HG03039 (cell line): Measurements from ENCODE around the gene TEDC2.
"Not testable (repeated sequence)": the region's sequence is repeated elsewhere in the genome, so short reads cannot be mapped to it uniquely, and the experiment has no call there.

Experiments
- ATAC-seq: cut with Tn5 transposase; IDR thresholded peaks from one replicate; pipeline ENCODE4 v1.9.1; 2021; ENCODE audit warnings: mild to moderate bottlenecking, moderate library complexity; ENCODE audit not compliant: unreplicated experiment

TEDC2 gene

GRCh38 chr16:2437032-2437790, 22.7 kb upstream of the TEDC2 start:
- ATAC-seq, result no peak

DNA sequence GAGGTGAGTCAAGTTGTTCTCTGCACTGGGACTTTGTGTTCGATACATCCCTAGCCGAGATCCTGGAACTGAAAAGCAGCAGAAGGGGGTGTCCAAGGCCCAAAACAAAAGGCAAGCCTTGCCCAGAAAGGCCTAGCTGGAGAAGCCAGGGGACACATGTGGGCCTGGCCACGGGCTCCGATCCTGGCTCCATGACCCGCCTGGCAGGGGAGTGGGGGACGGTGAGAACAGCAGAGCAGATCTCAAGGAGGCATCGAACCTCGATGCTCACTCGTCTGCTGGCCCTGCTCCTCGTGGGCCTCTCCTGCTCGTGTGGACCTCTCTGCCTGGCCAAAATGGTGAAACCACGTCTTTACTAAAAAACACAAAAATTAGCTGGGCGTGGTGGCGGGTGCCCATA, 21.8 kb upstream of the TEDC2 start:
- ATAC-seq, result no peak

GRCh38 chr16:2439598-2439997, 20.3 kb upstream of the TEDC2 start:
- ATAC-seq, result no peak

DNA sequence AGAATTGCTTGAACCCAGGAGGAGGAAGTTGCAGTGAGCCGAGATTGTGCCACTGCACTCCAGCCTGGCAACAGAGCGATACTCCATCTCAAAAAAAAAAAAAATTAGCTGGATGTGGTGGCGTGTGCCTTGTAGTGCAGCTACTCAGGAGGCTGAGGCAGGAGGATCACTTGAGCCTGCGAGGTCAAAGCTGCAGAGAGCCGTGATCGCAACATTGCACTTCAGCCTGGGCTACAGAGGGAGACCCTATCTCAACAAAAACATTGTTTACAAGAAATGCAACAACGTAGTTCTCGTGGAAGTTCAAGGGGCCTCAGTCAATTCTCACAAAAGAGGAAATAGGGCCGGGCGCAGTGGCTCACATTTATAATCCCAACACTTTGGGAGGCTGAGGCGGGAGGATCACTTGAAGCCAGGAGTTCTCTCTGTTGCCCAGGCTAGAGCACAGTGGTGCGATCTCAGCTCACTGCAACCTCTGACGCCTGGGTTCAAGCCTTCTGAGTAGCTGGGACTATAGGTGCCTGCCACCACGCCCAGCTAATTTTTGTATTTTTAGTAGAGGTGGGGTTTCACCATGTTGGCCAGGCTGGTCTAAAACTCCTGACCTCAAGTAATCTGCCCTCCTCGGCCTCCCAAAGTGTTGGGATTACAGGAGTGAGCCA, 18.6 kb upstream of the TEDC2 start:
- not testable (repeated sequence) for ATAC-seq

- ATAC-seq, result no peak
Measured at GRCh38 chr16:2443555-2443954, 16.4 kb upstream of the TEDC2 start.

- ATAC-seq, result no peak
Measured at GRCh38 chr16:2447920-2448583, 11.9 kb upstream of the TEDC2 start.

GRCh38 chr16:2449118-2449517, 10.8 kb upstream of the TEDC2 start:
- no peak for ATAC-seq

- no peak for ATAC-seq
Measured at GRCh38 chr16:2450535-2450934, 9.4 kb upstream of the TEDC2 start.

GRCh38 chr16:2450975-2451381, 8.9 kb upstream of the TEDC2 start:
- ATAC-seq, result no peak

GRCh38 chr16:2451851-2452320, 8.0 kb upstream of the TEDC2 start:
- ATAC-seq, result no peak

- ATAC-seq, result no peak
Measured at GRCh38 chr16:2452650-2453049, 7.3 kb upstream of the TEDC2 start.

- ATAC-seq, result no peak
Measured at GRCh38 chr16:2455081-2455845, 4.6 kb upstream of the TEDC2 start.

DNA sequence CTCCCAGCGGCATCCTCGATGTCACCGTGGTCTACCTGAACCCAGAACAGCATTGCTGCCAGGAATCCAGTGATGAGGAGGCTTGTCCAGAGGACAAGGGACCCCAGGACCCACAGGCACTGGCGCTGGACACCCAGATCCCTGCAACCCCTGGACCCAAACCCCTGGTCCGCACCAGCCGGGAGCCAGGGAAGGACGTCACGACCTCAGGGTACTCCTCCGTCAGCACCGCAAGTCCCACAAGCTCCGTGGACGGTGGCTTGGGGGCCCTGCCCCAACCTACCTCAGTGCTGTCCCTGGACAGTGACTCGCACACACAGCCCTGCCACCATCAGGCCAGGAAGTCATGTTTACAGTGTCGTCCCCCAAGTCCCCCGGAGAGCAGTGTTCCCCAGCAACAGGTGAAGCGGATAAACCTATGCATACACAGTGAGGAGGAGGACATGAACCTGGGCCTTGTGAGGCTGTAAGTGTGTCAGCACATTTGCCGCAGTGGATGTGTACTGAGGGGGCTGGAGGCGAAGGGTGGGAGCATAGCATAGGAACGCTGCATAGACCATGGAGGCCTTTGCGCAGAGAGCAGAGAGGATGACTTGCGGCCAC, 3.3 kb upstream of the TEDC2 start:
- ATAC-seq, result no peak

DNA sequence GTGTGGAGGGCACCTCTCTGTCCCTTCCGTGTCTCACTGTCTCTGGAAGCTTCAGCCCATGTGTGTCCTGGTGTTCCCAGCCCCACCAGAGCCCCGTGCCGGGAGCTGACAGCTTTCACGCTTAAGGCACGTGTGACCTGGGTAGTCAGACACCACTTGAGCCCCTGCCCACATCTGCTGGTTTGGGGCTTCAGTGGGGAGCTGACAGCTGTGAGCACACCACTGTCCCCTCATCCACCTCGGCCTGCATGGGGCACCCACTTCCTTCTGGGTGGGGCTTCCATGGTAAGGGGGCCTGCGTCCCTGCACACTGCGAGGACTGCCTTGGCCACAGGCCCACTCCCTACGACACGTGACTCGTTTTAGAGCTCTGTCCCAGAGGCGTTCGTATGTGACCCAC, 2.6 kb upstream of the TEDC2 start:
- no peak for ATAC-seq

- ATAC-seq, result no peak
Measured at GRCh38 chr16:2457946-2458345, 2.0 kb upstream of the TEDC2 start.

- peak; percentile 2 for ATAC-seq
Measured at GRCh38 chr16:2458887-2459646, 842 bp upstream of the TEDC2 start.

- ATAC-seq, result no peak
Measured at GRCh38 chr16:2460391-2460713, 443 bp downstream of the TEDC2 start.

GRCh38 chr16:2460916-2461315, 1.0 kb downstream of the TEDC2 start:
- ATAC-seq, result no peak

DNA sequence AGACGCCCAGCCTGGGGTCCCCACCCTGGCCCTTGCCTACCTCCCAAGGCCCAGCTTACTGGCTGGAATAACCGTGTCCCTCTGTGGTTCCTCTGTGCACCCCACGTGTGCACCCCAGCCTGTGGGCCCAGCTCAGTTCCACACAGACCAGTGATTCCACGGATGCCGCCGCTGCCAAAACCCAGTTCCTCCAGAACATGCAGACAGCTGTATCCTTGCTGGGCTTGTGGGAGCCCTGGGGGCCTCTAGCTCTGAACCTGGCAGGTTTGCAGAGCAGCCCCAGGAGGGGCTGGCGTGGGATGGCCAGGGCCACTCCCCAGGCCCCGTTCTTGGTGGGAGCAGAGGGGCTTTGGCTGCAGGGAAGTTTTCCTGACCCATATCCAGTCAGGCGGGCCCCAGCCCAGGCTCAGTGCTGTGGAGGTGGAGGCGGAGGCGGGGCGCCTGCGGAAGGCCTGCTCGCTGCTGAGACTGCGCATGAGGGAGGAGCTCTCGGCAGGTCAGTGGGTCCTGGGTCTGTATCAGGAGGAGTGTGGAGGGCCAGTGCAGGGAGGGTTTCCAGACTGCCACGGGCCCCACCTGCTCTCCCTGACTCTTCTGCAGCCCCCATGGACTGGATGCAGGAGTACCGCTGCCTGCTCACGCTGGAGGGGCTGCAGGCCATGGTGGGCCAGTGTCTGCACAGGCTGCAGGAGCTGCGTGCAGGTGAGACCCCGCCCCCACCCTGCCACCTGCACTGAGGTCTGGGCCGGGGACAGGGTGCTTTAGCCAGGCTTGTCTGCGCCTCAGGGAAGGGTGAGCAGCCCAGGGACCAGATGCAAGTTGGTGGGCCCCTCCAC, 2.3 kb downstream of the TEDC2 start:
- no peak for ATAC-seq
